Liver (tissue), 9 donors: ENCODE results near the gene STEAP2. TPM values are rescaled to one million over a fixed set of nuclear protein-coding genes. Genes with fewer than 3 reads are reported as not detected.
A peak's percentile ranks its signal among the peaks of the same experiment; 100 is the strongest.

ENCODE experiments used
- DNase-seq: peaks from one replicate; pipeline ENCODE4 v3.0.0-alpha.2; 2017; ENCODE audit warnings: low spot score
- H3K27ac ChIP-seq, 2 donors: one replicate each; pipeline ENCODE4 v1.7.0; 2013; ENCODE audit warnings: inconsistent platforms in 2 of 2, low read length in 2 of 2, control low read depth in 1 of 2, low read depth in 1 of 2, mild to moderate bottlenecking in 1 of 2
- H3K27me3 ChIP-seq, 4 donors: one replicate each; pipeline versions ENCODE4 v1.6.1 to v1.7.0; 2013; ENCODE audit warnings: low read length in 3 of 4, inconsistent platforms in 1 of 4, mild to moderate bottlenecking in 1 of 4, moderate library complexity in 1 of 4; ENCODE audit not compliant: control insufficient read depth in 4 of 4, insufficient read depth in 4 of 4
- H3K36me3 ChIP-seq, 4 donors: one replicate each; pipeline versions ENCODE4 v1.6.1 to v1.7.0; 2013; ENCODE audit warnings: low read length in 3 of 4, mild to moderate bottlenecking in 3 of 4, low read depth in 1 of 4, moderate library complexity in 1 of 4; ENCODE audit not compliant: control insufficient read depth in 4 of 4, insufficient read depth in 3 of 4
- H3K4me1 ChIP-seq, 4 donors: one replicate each; pipeline versions ENCODE4 v1.6.1 to v1.7.0; 2013; ENCODE audit warnings: low read length in 3 of 4, mild to moderate bottlenecking in 3 of 4, moderate library complexity in 1 of 4; ENCODE audit not compliant: control insufficient read depth in 4 of 4, insufficient read depth in 4 of 4
- H3K4me3 ChIP-seq, 3 donors: one replicate each; pipeline versions ENCODE4 v1.6.1 to v1.7.0; 2013; ENCODE audit warnings: low read length in 3 of 3, control low read depth in 1 of 3, low read depth in 1 of 3, mild to moderate bottlenecking in 1 of 3
- H3K9ac ChIP-seq, 2 donors: one replicate each; pipeline ENCODE4 v1.7.0; 2013; ENCODE audit warnings: low read length in 2 of 2, mild to moderate bottlenecking in 2 of 2, moderate library complexity in 2 of 2, control low read depth in 1 of 2, low read depth in 1 of 2
- H3K9me3 ChIP-seq, 4 donors: one replicate each; pipeline versions ENCODE4 v1.6.1 to v1.7.0; 2013; ENCODE audit warnings: low read length in 3 of 4; ENCODE audit not compliant: control insufficient read depth in 4 of 4
- EGR1 ChIP-seq, 2 donors: IDR thresholded peaks; 2 replicates each; pipeline ENCODE4 v1.6.1; 2016 to 2018; ENCODE audit warnings: antibody characterized with exemption in 2 of 2, low read depth in 2 of 2
- FOXA1 ChIP-seq: IDR thresholded peaks from 2 replicates; pipeline ENCODE4 v1.6.1; 2016; ENCODE audit warnings: antibody characterized with exemption
- FOXA2 ChIP-seq: IDR thresholded peaks from 2 replicates; pipeline ENCODE4 v1.6.1; 2016; ENCODE audit warnings: antibody characterized with exemption
- GABPA ChIP-seq, 2 donors: IDR thresholded peaks in 1 of 2; conservative IDR thresholded peaks in 1 of 2; 2 replicates each; pipeline ENCODE4 v1.6.1; 2016; ENCODE audit warnings: antibody characterized with exemption in 2 of 2, mild to moderate bottlenecking in 1 of 2, moderate library complexity in 1 of 2
- HNF4A ChIP-seq, 2 donors: conservative IDR thresholded peaks; 2 replicates each; pipeline ENCODE4 v1.6.1; 2016; ENCODE audit warnings: antibody characterized with exemption in 2 of 2, mild to moderate bottlenecking in 2 of 2
- HNF4G ChIP-seq: IDR thresholded peaks from 2 replicates; pipeline ENCODE4 v1.6.1; 2016; ENCODE audit warnings: antibody characterized with exemption
- JUND ChIP-seq, 2 donors: IDR thresholded peaks; 2 replicates each; pipeline ENCODE4 v1.6.1; 2016; ENCODE audit warnings: antibody characterized with exemption in 2 of 2
- NR2F2 ChIP-seq: IDR thresholded peaks from 2 replicates; pipeline ENCODE4 v1.6.1; 2016; ENCODE audit warnings: antibody characterized with exemption
- RAD21 ChIP-seq, 2 donors: IDR thresholded peaks; 2 replicates each; pipeline ENCODE4 v1.6.1; 2016; ENCODE audit warnings: antibody characterized with exemption in 2 of 2, mild to moderate bottlenecking in 2 of 2
- RXRA ChIP-seq, 2 donors: IDR thresholded peaks; 2 replicates each; pipeline ENCODE4 v1.6.1; 2017 to 2018; ENCODE audit warnings: antibody characterized with exemption in 2 of 2, mild to moderate bottlenecking in 1 of 2
- SP1 ChIP-seq: IDR thresholded peaks from 2 replicates; pipeline ENCODE4 v1.6.1; 2018; ENCODE audit warnings: antibody characterized with exemption, mild to moderate bottlenecking
- TAF1 ChIP-seq: conservative IDR thresholded peaks from 2 replicates; pipeline ENCODE4 v1.6.1; 2016; ENCODE audit warnings: antibody characterized with exemption, mild to moderate bottlenecking
- YY1 ChIP-seq: IDR thresholded peaks from 2 replicates; pipeline ENCODE4 v1.6.1; 2016; ENCODE audit warnings: antibody characterized with exemption, mild to moderate bottlenecking
- WGBS: extraction: QIAGEN DNeasy Blood & Tissue Kit; methylation state at CpG from one replicate; pipeline ENCODE4 v1.1.7; 2013; 5-methylcytosine and 5-hydroxymethylcytosine counted together
- polyA plus RNA-seq, 2 donors: library from polyadenylated mRNA; stranded (reverse) in 1 of 2; unstranded in 1 of 2; fragments of 200-250 nt in 1 of 2; fragments of >200 nt in 1 of 2; fragmentation: Nextera tagmentation in 1 of 2; extraction: Ambion mirVana in 1 of 2; gene quantifications; one replicate each; pipeline versions ENCODE4 v1.2.1 to v1.2.3, GENCODE V29; 2013 to 2015
- total RNA-seq, 2 donors: library from RNA; depleted of rRNA; stranded (reverse); fragments of >200 nt; gene quantifications; one replicate each; pipeline ENCODE4 v1.2.3, GENCODE V29; 2014
- TF ChIP-seq, protein P1 (sequence below): IDR thresholded peaks from 2 replicates; pipeline ENCODE4 v1.6.1; 2016; ENCODE audit warnings: antibody characterized with exemption, mild to moderate bottlenecking
- TF ChIP-seq, protein P2 (sequence below): IDR thresholded peaks from 2 replicates; pipeline ENCODE4 v1.6.1; 2016; ENCODE audit warnings: antibody characterized with exemption
- TF ChIP-seq, protein P3 (sequence below): IDR thresholded peaks from 2 replicates; pipeline ENCODE4 v1.6.1; 2016; ENCODE audit warnings: antibody characterized with exemption
- TF ChIP-seq, protein P4 (sequence below): fragments of 150-350 bp; IDR thresholded peaks from 2 replicates; pipeline ENCODE4 v1.5.1; 2017; ENCODE audit warnings: improper control_type of control experiment, low read depth, low read length; ENCODE audit not compliant: missing input control
- TF ChIP-seq, protein P5 (sequence below): IDR thresholded peaks from 2 replicates; pipeline ENCODE4 v1.6.1; 2016; ENCODE audit warnings: antibody characterized with exemption
- donor health status: healthy.
- donor health status: healthy.
- donor health status: healthy.
- donor health status: healthy.
- donor health status: healthy.

The STEAP2 gene
- total and polyA plus RNA-seq, 4 donors, result 1.2 to 25.9 (median 5.2) TPM

DNA sequence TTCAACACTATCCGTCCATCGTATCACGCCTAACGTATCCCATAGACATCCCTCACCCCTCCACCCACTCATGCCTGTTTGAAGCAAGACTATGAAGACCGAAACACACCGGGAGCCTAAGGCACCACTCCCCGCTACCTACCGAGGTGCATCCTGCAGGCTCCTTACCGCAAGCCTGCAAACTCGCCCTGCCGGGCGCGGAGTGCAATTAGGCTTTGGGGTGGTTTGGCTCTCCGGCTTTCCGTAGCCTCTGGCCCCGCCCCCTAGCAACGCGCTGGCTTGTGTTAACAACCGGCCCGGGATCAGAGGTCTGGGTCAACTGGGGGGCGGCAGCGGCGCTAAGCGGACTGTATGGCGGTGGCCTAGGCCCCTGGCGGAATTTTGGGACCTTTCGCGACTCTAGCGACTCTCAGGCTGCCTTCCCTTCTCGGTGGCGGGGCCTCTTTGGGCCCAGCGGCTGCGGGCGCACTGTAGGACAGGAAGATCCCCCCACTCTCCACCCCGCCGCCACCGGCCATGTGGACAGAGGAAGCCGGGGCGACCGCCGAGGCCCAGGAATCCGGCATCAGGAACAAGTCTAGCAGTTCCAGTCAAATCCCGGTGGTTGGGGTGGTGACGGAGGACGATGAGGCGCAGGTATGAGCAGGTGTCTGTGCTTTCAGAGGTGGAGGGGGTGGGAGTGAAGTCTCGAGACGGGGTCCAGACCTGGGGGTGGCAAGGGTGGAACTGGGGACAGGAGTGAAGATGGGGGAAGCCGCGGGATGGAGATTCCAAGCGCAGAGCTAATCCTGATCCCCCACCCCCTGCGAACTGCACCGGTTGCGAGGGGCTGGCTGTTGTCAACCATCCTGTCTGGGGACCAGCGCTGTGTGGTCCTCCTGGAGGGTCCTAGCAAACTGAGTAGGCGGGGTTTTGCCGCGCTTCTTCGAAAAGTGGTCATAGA is 33.6 kb downstream of the STEAP2 start, which contains the start of gene CFAP69 (continued):
- TF ChIP-seq, protein P1, sequence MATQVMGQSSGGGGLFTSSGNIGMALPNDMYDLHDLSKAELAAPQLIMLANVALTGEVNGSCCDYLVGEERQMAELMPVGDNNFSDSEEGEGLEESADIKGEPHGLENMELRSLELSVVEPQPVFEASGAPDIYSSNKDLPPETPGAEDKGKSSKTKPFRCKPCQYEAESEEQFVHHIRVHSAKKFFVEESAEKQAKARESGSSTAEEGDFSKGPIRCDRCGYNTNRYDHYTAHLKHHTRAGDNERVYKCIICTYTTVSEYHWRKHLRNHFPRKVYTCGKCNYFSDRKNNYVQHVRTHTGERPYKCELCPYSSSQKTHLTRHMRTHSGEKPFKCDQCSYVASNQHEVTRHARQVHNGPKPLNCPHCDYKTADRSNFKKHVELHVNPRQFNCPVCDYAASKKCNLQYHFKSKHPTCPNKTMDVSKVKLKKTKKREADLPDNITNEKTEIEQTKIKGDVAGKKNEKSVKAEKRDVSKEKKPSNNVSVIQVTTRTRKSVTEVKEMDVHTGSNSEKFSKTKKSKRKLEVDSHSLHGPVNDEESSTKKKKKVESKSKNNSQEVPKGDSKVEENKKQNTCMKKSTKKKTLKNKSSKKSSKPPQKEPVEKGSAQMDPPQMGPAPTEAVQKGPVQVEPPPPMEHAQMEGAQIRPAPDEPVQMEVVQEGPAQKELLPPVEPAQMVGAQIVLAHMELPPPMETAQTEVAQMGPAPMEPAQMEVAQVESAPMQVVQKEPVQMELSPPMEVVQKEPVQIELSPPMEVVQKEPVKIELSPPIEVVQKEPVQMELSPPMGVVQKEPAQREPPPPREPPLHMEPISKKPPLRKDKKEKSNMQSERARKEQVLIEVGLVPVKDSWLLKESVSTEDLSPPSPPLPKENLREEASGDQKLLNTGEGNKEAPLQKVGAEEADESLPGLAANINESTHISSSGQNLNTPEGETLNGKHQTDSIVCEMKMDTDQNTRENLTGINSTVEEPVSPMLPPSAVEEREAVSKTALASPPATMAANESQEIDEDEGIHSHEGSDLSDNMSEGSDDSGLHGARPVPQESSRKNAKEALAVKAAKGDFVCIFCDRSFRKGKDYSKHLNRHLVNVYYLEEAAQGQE, result peak; percentile 77
- TF ChIP-seq, protein P2, sequence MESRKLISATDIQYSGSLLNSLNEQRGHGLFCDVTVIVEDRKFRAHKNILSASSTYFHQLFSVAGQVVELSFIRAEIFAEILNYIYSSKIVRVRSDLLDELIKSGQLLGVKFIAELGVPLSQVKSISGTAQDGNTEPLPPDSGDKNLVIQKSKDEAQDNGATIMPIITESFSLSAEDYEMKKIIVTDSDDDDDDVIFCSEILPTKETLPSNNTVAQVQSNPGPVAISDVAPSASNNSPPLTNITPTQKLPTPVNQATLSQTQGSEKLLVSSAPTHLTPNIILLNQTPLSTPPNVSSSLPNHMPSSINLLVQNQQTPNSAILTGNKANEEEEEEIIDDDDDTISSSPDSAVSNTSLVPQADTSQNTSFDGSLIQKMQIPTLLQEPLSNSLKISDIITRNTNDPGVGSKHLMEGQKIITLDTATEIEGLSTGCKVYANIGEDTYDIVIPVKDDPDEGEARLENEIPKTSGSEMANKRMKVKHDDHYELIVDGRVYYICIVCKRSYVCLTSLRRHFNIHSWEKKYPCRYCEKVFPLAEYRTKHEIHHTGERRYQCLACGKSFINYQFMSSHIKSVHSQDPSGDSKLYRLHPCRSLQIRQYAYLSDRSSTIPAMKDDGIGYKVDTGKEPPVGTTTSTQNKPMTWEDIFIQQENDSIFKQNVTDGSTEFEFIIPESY, result peak; percentile 92
- TF ChIP-seq TAF1 (no peak), EGR1 (IDR thresholded peaks at IDR 0.05; ENCODE audit: low read depth in 2 of 2) (peak in 1 of 2 donors; percentile 41)
- TF ChIP-seq, protein P3, sequence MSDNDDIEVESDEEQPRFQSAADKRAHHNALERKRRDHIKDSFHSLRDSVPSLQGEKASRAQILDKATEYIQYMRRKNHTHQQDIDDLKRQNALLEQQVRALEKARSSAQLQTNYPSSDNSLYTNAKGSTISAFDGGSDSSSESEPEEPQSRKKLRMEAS, result peak; percentile 68

DNA sequence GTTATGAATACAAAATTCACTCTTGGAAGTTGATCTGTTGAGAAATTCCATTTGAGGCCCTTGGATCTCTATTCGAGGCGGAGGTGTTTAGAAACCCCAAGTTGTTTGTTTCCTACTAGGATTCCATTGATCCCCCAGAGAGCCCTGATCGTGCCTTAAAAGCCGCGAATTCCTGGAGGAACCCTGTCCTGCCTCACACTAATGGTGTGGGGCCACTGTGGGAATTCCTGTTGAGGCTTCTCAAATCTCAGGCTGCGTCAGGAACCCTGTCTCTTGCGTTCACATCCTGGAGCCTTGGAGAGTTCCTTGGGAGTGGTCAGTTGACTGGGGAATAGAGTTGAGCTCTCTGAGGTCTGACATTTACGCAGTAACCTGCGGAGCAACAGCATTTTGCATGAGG is 34.6 kb downstream of the STEAP2 start:
- TF ChIP-seq, protein P1, result no peak
- TF ChIP-seq YY1, result no peak
- TF ChIP-seq RXRA (IDR thresholded peaks at IDR 0.05), result no peak
- no peak for TF ChIP-seq TAF1
- TF ChIP-seq, protein P4, sequence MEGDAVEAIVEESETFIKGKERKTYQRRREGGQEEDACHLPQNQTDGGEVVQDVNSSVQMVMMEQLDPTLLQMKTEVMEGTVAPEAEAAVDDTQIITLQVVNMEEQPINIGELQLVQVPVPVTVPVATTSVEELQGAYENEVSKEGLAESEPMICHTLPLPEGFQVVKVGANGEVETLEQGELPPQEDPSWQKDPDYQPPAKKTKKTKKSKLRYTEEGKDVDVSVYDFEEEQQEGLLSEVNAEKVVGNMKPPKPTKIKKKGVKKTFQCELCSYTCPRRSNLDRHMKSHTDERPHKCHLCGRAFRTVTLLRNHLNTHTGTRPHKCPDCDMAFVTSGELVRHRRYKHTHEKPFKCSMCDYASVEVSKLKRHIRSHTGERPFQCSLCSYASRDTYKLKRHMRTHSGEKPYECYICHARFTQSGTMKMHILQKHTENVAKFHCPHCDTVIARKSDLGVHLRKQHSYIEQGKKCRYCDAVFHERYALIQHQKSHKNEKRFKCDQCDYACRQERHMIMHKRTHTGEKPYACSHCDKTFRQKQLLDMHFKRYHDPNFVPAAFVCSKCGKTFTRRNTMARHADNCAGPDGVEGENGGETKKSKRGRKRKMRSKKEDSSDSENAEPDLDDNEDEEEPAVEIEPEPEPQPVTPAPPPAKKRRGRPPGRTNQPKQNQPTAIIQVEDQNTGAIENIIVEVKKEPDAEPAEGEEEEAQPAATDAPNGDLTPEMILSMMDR, result no peak
- TF ChIP-seq, protein P5, sequence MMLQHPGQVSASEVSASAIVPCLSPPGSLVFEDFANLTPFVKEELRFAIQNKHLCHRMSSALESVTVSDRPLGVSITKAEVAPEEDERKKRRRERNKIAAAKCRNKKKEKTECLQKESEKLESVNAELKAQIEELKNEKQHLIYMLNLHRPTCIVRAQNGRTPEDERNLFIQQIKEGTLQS, result no peak
- no peak for TF ChIP-seq HNF4A (conservative IDR thresholded peaks at IDR 0.05)
- TF ChIP-seq GABPA (IDR thresholded peaks at IDR 0.05 in 1 of 2, conservative IDR thresholded peaks at IDR 0.05 in 1 of 2), result no peak
- no peak for TF ChIP-seq NR2F2
- TF ChIP-seq, protein P2, result no peak
- TF ChIP-seq JUND (IDR thresholded peaks at IDR 0.05), result no peak
- no peak for TF ChIP-seq FOXA2
- no peak for TF ChIP-seq FOXA1
- TF ChIP-seq SP1, result no peak
- TF ChIP-seq RAD21 (IDR thresholded peaks at IDR 0.05), result no peak
- TF ChIP-seq HNF4G, result no peak
- TF ChIP-seq EGR1 (IDR thresholded peaks at IDR 0.05; ENCODE audit: low read depth in 2 of 2), result no peak
- Histone ChIP-seq H3K4me1 (peaks cover 0 to 16% (median 13%) of the 10 kb centered on the region in 4 donors), H3K9me3 (no peaks in the 10 kb centered on the region), H3K4me3 (peak overlapping the region; percentile 7 to 71 (median 14)), H3K27ac (no peak overlapping the region), H3K9ac (no peak overlapping the region), H3K27me3 (no peaks in the 10 kb centered on the region), H3K36me3 (no peaks in the 10 kb centered on the region)
- no peak for DNase-seq
- 29% methylated on average over 9 of the region's 9 CpGs for WGBS
